Brain microvascular endothelial cell (primary cell): Measurements from ENCODE around the gene ACER2.

ENCODE experiments used
- DNase-seq: peaks from one replicate; pipeline ENCODE4 v3.0.0-alpha.2; 2020
- H3K27ac ChIP-seq: fragments of 250-450 bp; sonication (Bioruptor Pico); 2 replicates; pipeline ENCODE4 v1.5.1; 2020; ENCODE audit warnings: mild to moderate bottlenecking, moderate library complexity
- H3K27me3 ChIP-seq: fragments of 250-450 bp; sonication (Bioruptor Pico); replicated peaks from 2 replicates; pipeline ENCODE4 v1.5.1; 2020; ENCODE audit warnings: mild to moderate bottlenecking
- H3K36me3 ChIP-seq: fragments of 250-450 bp; sonication (Bioruptor Pico); replicated peaks from 2 replicates; pipeline ENCODE4 v1.5.1; 2020; ENCODE audit warnings: mild to moderate bottlenecking
- H3K4me3 ChIP-seq: 2 replicates; pipeline ENCODE4 v1.5.1; 2011; ENCODE audit warnings: low read depth, mild to moderate bottlenecking, control low read depth, low read length, moderate library complexity
- in situ Hi-C: cut with HindIII; loops from 2 replicates; pipeline ENCODE4 v1.10.0; 2017; ENCODE audit warnings: low sequenced_read_pairs, low pct_ligation_motif_present
- TF ChIP-seq, protein P1 (sequence below): IDR thresholded peaks from 2 replicates; pipeline ENCODE4 v1.5.1; 2011; ENCODE audit warnings: low read depth, mild to moderate bottlenecking, moderate library complexity, low read length, control low read depth, inconsistent platforms; ENCODE audit errors: missing control alignments

ACER2 gene

GRCh38 chr9:19451240-19452087 is 42.7 kb downstream of the ACER2 start:
- Histone ChIP-seq H3K27me3 (no peaks in the 10 kb centered on the region), H3K36me3 (no peaks in the 10 kb centered on the region), H3K27ac (no peak overlapping the region), H3K4me3 (no peak overlapping the region)
- in situ Hi-C loops = no loop called here
- DNase-seq = no peak
- TF ChIP-seq, protein P1, sequence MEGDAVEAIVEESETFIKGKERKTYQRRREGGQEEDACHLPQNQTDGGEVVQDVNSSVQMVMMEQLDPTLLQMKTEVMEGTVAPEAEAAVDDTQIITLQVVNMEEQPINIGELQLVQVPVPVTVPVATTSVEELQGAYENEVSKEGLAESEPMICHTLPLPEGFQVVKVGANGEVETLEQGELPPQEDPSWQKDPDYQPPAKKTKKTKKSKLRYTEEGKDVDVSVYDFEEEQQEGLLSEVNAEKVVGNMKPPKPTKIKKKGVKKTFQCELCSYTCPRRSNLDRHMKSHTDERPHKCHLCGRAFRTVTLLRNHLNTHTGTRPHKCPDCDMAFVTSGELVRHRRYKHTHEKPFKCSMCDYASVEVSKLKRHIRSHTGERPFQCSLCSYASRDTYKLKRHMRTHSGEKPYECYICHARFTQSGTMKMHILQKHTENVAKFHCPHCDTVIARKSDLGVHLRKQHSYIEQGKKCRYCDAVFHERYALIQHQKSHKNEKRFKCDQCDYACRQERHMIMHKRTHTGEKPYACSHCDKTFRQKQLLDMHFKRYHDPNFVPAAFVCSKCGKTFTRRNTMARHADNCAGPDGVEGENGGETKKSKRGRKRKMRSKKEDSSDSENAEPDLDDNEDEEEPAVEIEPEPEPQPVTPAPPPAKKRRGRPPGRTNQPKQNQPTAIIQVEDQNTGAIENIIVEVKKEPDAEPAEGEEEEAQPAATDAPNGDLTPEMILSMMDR = no peak

DNA sequence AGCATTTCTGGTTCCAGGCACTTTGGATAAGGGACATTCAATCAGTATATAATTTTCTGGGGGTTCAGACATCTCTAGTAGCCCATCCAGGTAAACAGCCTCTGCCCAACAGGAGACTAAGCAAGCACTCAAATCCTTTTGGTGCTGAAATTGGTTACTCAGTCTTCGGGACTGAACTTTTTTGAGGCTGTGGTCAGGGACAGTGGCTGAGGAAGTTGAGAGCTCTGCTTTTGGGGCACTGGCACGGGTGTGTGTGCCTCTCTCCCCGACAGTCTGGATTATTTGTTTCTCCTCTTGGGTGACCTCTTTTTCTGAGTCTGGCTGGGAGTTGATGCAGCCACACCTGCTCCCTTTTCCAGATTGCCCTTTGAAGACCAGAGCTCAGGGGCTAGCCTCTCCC is 47.6 kb downstream of the ACER2 start:
- no peaks in the 10 kb centered on the region for H3K27me3 ChIP-seq
- H3K36me3 ChIP-seq = no peaks in the 10 kb centered on the region
- in situ Hi-C loops = no loop called here
- H3K27ac ChIP-seq = no peak overlapping the region
- TF ChIP-seq, protein P1 = no peak
- no peak overlapping the region for H3K4me3 ChIP-seq
- DNase-seq = no peak

DNA sequence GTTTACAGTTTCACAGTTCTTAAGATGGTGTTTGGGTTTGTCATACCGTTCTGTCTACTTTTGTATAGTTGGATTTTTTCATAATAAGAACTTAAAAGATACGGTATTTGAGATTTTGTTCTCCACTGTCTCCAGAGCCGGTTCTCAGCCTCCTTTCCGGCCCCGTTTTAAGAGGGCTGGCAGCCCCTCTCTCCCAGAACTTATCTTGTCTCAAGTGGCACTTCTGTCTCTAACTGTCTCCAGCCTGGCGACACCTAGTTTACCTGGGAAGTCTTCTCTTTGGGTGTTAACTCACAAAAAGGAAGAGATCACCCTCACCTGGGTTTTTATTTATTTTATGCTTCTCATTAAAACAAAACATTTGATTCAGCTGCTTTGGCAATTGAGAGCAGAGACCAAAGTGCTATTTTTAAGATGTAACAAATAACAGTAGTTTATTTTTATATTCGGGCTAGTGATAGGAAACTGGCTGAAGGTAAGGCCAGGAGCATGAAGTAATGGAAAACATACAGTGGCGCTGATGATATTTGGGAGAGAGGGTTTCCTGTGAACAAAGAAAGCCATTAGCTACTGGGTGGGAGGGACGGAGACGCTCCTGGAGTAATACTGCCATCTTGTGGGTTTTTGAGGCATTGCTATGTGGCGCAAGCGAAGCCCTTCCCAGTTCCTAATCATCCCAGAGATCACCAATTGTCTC is 48.3 kb downstream of the ACER2 start:
- H3K27me3 ChIP-seq = no peaks in the 10 kb centered on the region
- no peaks in the 10 kb centered on the region for H3K36me3 ChIP-seq
- no peak overlapping the region for H3K27ac ChIP-seq
- H3K4me3 ChIP-seq = peak overlapping the region; percentile 35
- TF ChIP-seq, protein P1 = peak; percentile 95
- DNase-seq = peak; percentile 63
- in situ Hi-C loops = no loop called here

GRCh38 chr9:19457693-19458009 is 48.8 kb downstream of the ACER2 start:
- Histone ChIP-seq H3K4me3 (peak overlapping the region; percentile 35), H3K27me3 (no peaks in the 10 kb centered on the region), H3K36me3 (no peaks in the 10 kb centered on the region), H3K27ac (no peak overlapping the region)
- DNase-seq = no peak
- TF ChIP-seq, protein P1 = no peak
- in situ Hi-C loops = no loop called here

- TF ChIP-seq, protein P1 = no peak
- Histone ChIP-seq H3K27ac (no peak overlapping the region), H3K27me3 (no peaks in the 10 kb centered on the region), H3K36me3 (no peaks in the 10 kb centered on the region), H3K4me3 (no peak overlapping the region)
- no peak for DNase-seq
- in situ Hi-C loops = no loop called here
Observed at GRCh38 chr9:19460243-19460642, 51.4 kb downstream of the ACER2 start.
